B cell (primary cell): ENCODE results near the gene DTD1.

ENCODE experiments used
- CTCF ChIP-seq: fragments of 200-600 bp; IDR thresholded peaks from one replicate; pipeline ENCODE4 v1.8.0; 2022; ENCODE audit warnings: antibody characterized with exemption, mild to moderate bottlenecking
- EZH2 ChIP-seq: IDR thresholded peaks from 2 replicates; pipeline ENCODE4 v1.6.1; 2012; ENCODE audit warnings: borderline replicate concordance, low read depth, mild to moderate bottlenecking, moderate library complexity, low read length; ENCODE audit not compliant: insufficient read depth, poor library complexity, severe bottlenecking

GRCh38 chr20:18743665-18744440 lies 156.0 kb downstream of the DTD1 start:
- no peak for TF ChIP-seq CTCF
- no peak for TF ChIP-seq EZH2
